Esophagus muscularis mucosa (tissue), 4 donors: ENCODE data around the gene MTG2. TPM values are rescaled to one million over a fixed set of nuclear protein-coding genes. Genes with fewer than 3 reads are reported as not detected.

ENCODE experiments used
- DNase-seq: peaks from one replicate; pipeline ENCODE4 v3.0.0-alpha.2; 2017; ENCODE audit errors: extremely low spot score
- H3K27ac ChIP-seq, 4 donors: fragments of 200-600 bp; sonication (generic); replicated peaks in 1 of 4; 1 replicate in 3 of 4; 2 replicates in 1 of 4; pipeline ENCODE4 v1.5.1; 2016 to 2019; ENCODE audit warnings: mild to moderate bottlenecking in 1 of 4
- H3K27me3 ChIP-seq, 4 donors: fragments of 200-600 bp; sonication (generic); one replicate each; pipeline versions ENCODE4 v1.5.1 to v1.6.0; 2016 to 2019
- H3K36me3 ChIP-seq, 4 donors: fragments of 200-600 bp; sonication (generic); one replicate each; pipeline ENCODE4 v1.5.1; 2016 to 2019
- H3K4me1 ChIP-seq, 4 donors: fragments of 200-600 bp; sonication (generic); one replicate each; pipeline ENCODE4 v1.5.1; 2016 to 2019
- H3K4me3 ChIP-seq, 4 donors: fragments of 200-600 bp; sonication (generic); 1 replicate in 2 of 4; 2 replicates in 2 of 4; pipeline ENCODE4 v1.5.1; 2016 to 2019; ENCODE audit warnings: mild to moderate bottlenecking in 4 of 4, moderate library complexity in 1 of 4
- H3K9me3 ChIP-seq, 4 donors: fragments of 200-600 bp; sonication (generic); 1 replicate in 3 of 4; 2 replicates in 1 of 4; pipeline ENCODE4 v1.5.1; 2016 to 2019
- EP300 ChIP-seq: sonication (generic); formaldehyde crosslinking; IDR thresholded peaks from one replicate; pipeline ENCODE4 v1.6.1; 2017; ENCODE audit warnings: antibody characterized with exemption
- POLR2A ChIP-seq: fragments of 450-650 bp; IDR thresholded peaks from one replicate; pipeline ENCODE4 v1.6.1; 2017; ENCODE audit warnings: antibody characterized with exemption, moderate library complexity, mild to moderate bottlenecking, low read depth
- POLR2AphosphoS5 ChIP-seq, 2 donors: sonication (generic); formaldehyde crosslinking; IDR thresholded peaks; one replicate each; pipeline ENCODE4 v1.6.1; 2017; ENCODE audit warnings: antibody characterized with exemption in 2 of 2
- WGBS: methylation state at CpG from one replicate; pipeline ENCODE4 v1.1.5; 2018; 5-methylcytosine and 5-hydroxymethylcytosine counted together
- intact Hi-C: fragments of 100-400 bp; cut with DNase I; formaldehyde crosslinking; loops from one replicate; pipeline ENCODE4 v1.15.1; 2023
- total RNA-seq, 4 donors: library from RNA; depleted of rRNA; stranded (reverse); fragments of >200 nt; gene quantifications; one replicate each; pipeline versions ENCODE4 v1.1.0 to v1.2.1, GENCODE V29; 2016
- TF ChIP-seq, protein P1 (sequence below), 3 experiments: fragments of 200-600 bp in 2 of 3; fragments of 450-650 bp in 1 of 3; sonication (generic) in 2 of 3; IDR thresholded peaks; one replicate each; pipeline ENCODE4 v1.5.1; 2017 to 2019; ENCODE audit warnings: antibody characterized with exemption in 3 of 3, mild to moderate bottlenecking in 2 of 3, moderate library complexity in 1 of 3

Gene MTG2
- total RNA-seq, 4 donors from 2014 or later: 21.6 to 26.5 (median 26.0) TPM

DNA sequence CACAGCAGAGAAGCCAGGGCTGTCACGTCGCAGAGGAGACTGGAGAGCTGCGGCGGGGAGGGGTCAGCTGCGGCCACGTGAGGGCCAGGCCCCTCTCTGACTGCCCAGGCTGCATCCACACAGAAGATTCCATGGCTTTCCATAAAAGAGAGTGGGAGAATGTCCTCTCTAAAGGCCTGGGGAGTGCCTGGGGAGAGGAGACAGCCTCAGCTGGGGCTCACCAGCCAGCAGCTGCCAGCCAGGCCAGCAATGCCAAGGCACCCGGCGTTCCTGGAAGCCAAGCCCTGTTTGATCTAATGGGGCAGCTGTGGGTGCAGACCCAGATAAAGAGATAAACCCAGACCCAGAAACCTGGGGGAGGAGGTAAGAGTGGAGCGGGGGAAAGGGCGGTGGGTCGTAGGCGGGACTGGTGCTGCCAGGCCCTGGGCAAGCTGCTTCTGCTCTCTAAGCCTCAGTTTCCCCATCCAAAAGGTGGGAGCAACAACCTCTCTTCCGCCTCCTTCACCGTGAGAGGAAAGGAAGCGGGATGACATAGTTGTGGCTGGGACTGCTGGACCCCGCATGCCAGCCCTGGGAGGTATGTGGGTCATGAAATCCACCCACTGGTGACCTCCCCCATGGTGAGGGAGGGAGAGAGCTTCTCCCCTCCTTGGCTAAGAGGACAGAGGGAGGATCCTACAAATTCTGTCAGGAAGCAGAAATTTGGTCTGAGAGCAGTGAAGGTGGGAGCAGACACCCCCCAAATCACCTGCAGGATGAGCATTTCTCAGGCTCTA lies 52.4 kb downstream of the MTG2 start:
- Histone ChIP-seq H3K36me3 (no peaks in the 10 kb centered on the region), H3K4me3 (no peak overlapping the region), H3K27me3 (peaks cover 0 to 56% (median 7%) of the 10 kb centered on the region in 4 donors), H3K9me3 (no peaks in the 10 kb centered on the region), H3K27ac (no peak overlapping the region), H3K4me1 (peaks cover 19 to 27% (median 20%) of the 10 kb centered on the region in 4 donors)
- WGBS: 79% methylated on average over 16 of the region's 16 CpGs
- intact Hi-C loops: no loop called here
- DNase-seq: no peak
- TF ChIP-seq EP300 (no peak), POLR2AphosphoS5 (IDR thresholded peaks at IDR 0.05) (no peak), POLR2A (no peak)
- TF ChIP-seq, protein P1, sequence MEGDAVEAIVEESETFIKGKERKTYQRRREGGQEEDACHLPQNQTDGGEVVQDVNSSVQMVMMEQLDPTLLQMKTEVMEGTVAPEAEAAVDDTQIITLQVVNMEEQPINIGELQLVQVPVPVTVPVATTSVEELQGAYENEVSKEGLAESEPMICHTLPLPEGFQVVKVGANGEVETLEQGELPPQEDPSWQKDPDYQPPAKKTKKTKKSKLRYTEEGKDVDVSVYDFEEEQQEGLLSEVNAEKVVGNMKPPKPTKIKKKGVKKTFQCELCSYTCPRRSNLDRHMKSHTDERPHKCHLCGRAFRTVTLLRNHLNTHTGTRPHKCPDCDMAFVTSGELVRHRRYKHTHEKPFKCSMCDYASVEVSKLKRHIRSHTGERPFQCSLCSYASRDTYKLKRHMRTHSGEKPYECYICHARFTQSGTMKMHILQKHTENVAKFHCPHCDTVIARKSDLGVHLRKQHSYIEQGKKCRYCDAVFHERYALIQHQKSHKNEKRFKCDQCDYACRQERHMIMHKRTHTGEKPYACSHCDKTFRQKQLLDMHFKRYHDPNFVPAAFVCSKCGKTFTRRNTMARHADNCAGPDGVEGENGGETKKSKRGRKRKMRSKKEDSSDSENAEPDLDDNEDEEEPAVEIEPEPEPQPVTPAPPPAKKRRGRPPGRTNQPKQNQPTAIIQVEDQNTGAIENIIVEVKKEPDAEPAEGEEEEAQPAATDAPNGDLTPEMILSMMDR (IDR thresholded peaks at IDR 0.05): no peak

DNA sequence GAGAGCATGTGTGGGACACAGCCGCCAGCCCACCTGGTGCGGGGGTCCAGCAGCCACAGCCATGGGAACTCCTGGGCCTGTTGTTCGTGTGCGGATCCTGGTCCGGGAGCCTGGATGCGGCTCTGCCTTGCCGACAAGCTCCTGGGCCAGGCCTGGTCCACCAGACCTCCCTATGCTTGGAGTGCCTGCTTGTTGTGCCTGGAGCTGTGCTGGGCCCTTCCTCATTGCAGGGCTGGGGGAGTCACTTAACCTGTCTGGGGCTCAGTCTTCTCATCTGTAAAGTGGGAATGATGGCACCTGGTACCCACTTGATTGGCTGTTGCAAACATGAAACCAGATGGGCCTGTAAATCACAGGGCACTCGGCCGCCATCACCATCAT lies 52.9 kb downstream of the MTG2 start:
- H3K27me3 ChIP-seq: peaks cover 0 to 50% (median 5%) of the 10 kb centered on the region in 4 donors
- H3K27ac ChIP-seq: no peak overlapping the region
- peaks cover 19 to 27% (median 24%) of the 10 kb centered on the region in 4 donors for H3K4me1 ChIP-seq
- WGBS: 91% methylated on average over 9 of the region's 9 CpGs
- H3K9me3 ChIP-seq: no peaks in the 10 kb centered on the region
- TF ChIP-seq EP300 (no peak), POLR2AphosphoS5 (IDR thresholded peaks at IDR 0.05) (no peak), POLR2A (no peak)
- TF ChIP-seq, protein P1 (IDR thresholded peaks at IDR 0.05): no peak
- H3K36me3 ChIP-seq: no peaks in the 10 kb centered on the region
- intact Hi-C loops: no loop called here
- DNase-seq: no peak
- H3K4me3 ChIP-seq: no peak overlapping the region

DNA sequence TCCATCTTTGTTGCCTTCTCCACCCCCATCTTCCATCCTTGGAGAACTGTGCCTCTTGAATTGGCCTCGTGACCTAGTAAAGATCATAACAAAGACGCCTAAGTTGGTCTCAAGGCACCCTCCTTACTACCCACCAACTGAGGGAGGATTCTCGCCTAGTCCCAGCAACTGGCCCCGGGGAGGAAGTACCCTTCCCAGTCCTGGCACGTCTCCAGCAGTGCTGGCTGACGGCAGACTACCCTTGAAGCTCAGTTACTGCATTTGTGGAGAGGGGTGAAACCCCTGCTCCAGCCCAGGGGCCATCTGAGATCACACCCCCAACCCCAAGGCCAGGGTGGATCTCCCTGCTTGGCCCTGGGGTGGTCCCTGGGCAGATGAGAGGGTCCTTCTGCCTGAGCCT lies 53.4 kb downstream of the MTG2 start:
- Histone ChIP-seq H3K4me3 (no peak overlapping the region), H3K27me3 (peaks cover 0 to 45% (median 3%) of the 10 kb centered on the region in 4 donors), H3K9me3 (no peaks in the 10 kb centered on the region), H3K4me1 (peaks cover 19 to 27% (median 24%) of the 10 kb centered on the region in 4 donors), H3K36me3 (peaks cover 0 to 4% (median 1%) of the 10 kb centered on the region in 4 donors), H3K27ac (no peak overlapping the region)
- 89% methylated on average over 3 of the region's 6 CpGs for WGBS
- DNase-seq: no peak
- no peak for TF ChIP-seq POLR2AphosphoS5 (IDR thresholded peaks at IDR 0.05)
- TF ChIP-seq, protein P1 (IDR thresholded peaks at IDR 0.05): no peak
- TF ChIP-seq EP300: no peak
- TF ChIP-seq POLR2A: no peak
- intact Hi-C loops: no loop called here

DNA sequence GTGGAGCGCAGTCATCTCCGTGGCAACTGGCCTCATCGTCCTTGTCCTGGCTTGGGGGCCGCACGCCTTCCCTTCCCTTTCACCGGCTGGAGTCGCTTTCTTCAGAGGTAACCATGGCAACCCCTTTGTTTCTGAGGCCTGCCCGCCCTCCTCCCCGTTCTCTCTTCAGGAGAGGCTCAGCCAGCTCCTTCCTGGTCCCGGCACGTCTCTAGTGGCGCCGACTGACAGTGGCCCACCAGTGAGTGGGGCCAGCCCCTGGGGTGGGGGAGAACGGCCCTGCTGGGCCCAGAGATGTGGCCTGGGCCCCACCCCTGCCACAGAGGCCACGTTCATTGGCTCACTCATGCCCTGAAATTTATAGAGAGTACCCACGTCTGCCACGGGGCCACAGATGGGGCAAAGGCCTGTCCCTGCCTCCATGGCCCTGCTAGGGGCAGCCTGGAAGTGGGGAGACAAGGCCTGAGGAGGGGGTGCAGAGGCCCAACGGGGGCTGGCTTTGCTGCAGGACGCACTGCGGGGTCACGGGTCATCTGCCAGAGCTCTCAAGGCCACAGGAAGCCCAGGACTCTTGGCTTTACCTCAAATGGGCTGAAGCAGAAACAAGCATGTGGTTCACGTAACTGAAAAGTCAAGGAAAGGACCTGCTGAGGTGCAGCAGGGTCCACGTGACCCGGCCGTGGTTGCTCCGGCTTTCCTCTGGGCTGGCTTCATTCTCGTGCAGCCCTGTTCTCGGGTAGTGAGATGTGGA lies 54.1 kb downstream of the MTG2 start:
- Histone ChIP-seq H3K27ac (no peak overlapping the region), H3K27me3 (peaks cover 0 to 38% (median 3%) of the 10 kb centered on the region in 4 donors), H3K9me3 (no peaks in the 10 kb centered on the region), H3K36me3 (peaks cover 0 to 8% (median 3%) of the 10 kb centered on the region in 4 donors), H3K4me1 (peaks cover 26 to 30% (median 28%) of the 10 kb centered on the region in 4 donors), H3K4me3 (no peak overlapping the region)
- no peak for TF ChIP-seq POLR2AphosphoS5 (IDR thresholded peaks at IDR 0.05)
- TF ChIP-seq, protein P1 (IDR thresholded peaks at IDR 0.05): no peak
- TF ChIP-seq EP300: no peak
- no peak for TF ChIP-seq POLR2A
- no peak for DNase-seq
- WGBS: 53% methylated on average over 28 of the region's 28 CpGs
- intact Hi-C loops: no loop called here
